Measurements from ENCODE around the gene SLC26A11. TPM values are rescaled to one million over a fixed set of nuclear protein-coding genes. Genes with fewer than 3 reads are reported as not detected.

The SLC26A11 gene
- total RNA-seq, 1 donor from 2014 or later = 26.6 TPM

- DNase-seq (ENCODE audit: extremely low read depth, low read depth, low spot score) = no peak
These were observed 3.5 kb upstream of the SLC26A11 start for GRCh38 chr17:80216473-80217456.

GRCh38 chr17:80217703-80218362, 2.4 kb upstream of the SLC26A11 start:
- no peak for DNase-seq (ENCODE audit: extremely low read depth, low read depth, low spot score)

- no peak for DNase-seq (ENCODE audit: extremely low read depth, low read depth, low spot score)
These were observed 1.8 kb upstream of the SLC26A11 start for GRCh38 chr17:80218391-80218790.

- no peak for DNase-seq (ENCODE audit: extremely low read depth, low read depth, low spot score)
These were observed 1.0 kb upstream of the SLC26A11 start for GRCh38 chr17:80219013-80219762.

DNA sequence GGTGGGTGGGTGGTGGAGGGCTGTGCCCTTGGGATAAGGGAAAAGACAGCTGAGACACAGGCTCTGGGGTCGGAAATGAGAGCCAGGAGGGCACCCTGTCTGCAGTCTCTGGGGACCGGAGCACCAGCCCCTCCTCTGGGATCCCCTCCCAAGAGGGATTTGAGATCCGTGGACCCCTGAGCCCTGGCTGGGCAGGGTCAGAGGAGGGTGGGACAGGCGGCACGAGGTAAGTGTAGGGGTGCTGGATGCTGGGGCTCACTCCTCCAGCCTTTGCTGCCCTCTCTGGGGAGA, 519 bp upstream of the SLC26A11 start:
- no peak for DNase-seq (ENCODE audit: extremely low read depth, low read depth, low spot score)

DNA sequence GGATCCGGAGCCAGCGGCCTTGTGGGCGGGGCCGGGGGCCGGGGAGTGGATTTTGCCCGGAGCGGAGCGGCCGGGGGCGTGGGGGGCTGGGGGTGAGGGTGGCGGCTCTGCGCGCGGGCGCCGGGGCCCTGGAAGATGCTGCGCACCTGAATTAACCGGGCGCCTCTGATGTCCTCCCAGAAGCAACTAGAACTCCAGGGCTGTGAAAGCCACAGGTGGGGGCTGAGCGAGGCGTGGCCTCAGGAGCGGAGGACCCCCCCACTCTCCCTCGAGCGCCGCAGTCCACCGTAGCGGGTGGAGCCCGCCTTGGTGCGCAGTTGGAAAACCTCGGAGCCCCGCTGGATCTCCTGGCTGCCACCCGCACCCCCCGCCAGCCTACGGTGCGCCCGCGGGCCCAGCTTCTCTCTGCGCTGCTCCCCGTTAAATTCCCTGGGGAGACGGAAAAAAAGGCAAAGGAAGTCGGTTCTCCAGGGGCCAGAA, 549 bp downstream of the SLC26A11 start:
- DNase-seq (ENCODE audit: extremely low read depth, low read depth, low spot score) = no peak

DNA sequence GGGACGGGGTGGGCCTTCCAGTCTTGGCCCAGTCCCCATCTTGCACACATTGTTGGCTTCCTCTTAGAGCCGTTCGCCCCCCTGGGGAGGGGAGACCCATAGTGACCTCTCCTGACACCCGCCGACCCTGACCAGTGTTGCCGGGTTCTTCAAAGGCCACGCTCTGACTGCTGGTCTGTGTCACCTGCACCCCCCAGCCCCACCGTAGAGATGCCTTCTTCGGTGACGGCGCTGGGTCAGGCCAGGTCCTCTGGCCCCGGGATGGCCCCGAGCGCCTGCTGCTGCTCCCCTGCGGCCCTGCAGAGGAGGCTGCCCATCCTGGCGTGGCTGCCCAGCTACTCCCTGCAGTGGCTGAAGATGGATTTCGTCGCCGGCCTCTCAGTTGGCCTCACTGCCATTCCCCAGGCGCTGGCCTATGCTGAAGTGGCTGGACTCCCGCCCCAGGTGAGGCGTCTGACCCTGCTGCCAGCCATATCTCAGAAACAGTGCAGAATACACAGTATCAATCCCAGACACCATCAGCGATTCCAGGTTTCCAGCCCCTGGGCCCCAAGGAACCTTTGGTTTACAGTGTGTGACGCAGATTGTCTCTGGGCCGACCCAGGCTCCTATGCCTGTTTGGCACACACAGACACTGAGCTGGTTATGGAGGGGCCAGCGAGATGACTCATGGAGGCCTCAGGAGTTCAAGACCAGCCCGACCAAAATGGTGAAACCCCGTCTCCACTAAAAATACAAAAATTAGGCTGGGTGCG, 1.3 kb downstream of the SLC26A11 start:
- no peak for DNase-seq (ENCODE audit: extremely low read depth, low read depth, low spot score)

GRCh38 chr17:80222376-80223141, 2.3 kb downstream of the SLC26A11 start:
- DNase-seq (ENCODE audit: extremely low read depth, low read depth, low spot score) = no peak

DNA sequence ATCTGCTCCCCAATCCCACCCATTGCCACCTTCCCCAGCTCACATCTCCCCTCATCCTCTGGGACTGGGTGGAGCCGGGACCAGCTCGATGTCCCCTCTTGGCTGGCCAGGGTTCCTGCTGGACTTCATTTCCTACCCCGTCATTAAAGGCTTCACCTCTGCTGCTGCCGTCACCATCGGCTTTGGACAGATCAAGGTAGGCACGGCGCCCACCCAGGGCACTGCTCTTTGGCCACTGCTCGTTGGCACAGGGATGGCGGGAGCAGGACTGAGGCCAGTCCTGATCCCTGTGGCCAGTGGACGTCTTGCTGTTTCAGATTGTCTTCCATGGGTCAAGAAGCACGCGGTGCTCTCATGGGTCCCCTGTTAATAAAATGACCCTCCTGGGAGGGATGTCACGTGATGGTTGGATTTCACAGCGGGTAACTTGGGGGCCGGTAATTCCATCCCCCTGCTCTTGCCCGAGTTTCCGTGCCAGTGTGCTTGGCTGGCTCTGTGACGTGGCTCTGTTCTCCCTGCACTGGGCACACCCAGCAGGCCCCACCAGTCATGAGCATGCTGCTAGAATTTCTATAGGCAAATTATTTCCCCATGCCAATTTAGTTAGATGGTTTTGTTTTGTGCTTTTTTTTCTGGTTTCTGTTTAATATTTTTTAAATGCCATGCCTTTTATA, 3.1 kb downstream of the SLC26A11 start:
- DNase-seq (ENCODE audit: extremely low read depth, low read depth, low spot score) = no peak

- DNase-seq (ENCODE audit: extremely low read depth, low read depth, low spot score) = no peak
These were observed 3.7 kb downstream of the SLC26A11 start for GRCh38 chr17:80223838-80224497.

- no peak for DNase-seq (ENCODE audit: extremely low read depth, low read depth, low spot score)
These were observed 4.5 kb downstream of the SLC26A11 start for GRCh38 chr17:80224683-80225082.

GRCh38 chr17:80225230-80225629, 5.0 kb downstream of the SLC26A11 start:
- no peak for DNase-seq (ENCODE audit: extremely low read depth, low read depth, low spot score)

GRCh38 chr17:80227156-80227555, 6.9 kb downstream of the SLC26A11 start:
- no peak for DNase-seq (ENCODE audit: extremely low read depth, low read depth, low spot score)

DNA sequence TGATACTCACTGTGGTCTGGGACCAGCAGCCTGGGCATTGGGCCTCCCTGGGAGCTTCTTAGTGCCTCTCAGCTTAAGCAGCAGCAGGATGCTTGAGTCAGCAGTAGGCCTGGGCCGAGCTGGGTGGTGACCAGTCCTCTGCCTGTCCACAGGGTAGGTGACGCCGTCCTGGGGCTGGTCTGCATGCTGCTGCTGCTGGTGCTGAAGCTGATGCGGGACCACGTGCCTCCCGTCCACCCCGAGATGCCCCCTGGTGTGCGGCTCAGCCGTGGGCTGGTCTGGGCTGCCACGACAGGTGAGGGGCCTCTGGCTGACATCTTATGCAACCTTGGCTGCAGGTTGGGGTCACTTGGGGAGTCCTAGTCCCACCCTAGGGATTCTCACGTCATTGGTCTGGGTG, 7.4 kb downstream of the SLC26A11 start:
- no peak for DNase-seq (ENCODE audit: extremely low read depth, low read depth, low spot score)

DNA sequence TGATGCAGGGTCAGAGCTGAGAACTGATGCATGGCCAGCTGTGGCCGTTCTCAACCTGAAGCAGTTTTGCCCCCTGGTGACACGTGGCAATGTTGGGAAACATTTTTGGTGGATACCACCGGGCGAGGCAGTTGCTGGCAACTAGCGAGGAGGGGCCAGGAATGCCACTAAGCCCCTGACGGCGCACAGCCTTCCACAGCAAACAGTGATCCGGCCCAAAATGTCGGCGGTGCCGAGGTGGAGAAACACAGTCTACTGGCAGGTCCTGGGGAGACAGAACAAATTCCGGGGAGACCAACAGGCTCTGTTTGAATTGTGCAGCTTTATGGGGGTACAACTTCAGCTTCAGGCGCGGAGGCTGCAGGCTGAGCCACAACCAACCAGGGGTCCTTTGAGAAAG, 8.2 kb downstream of the SLC26A11 start:
- no peak for DNase-seq (ENCODE audit: extremely low read depth, low read depth, low spot score)

GRCh38 chr17:80229011-80229410, 8.8 kb downstream of the SLC26A11 start:
- no peak for DNase-seq (ENCODE audit: extremely low read depth, low read depth, low spot score)

- DNase-seq (ENCODE audit: extremely low read depth, low read depth, low spot score) = no peak
These were observed 12.2 kb downstream of the SLC26A11 start for GRCh38 chr17:80232438-80232837.

- DNase-seq (ENCODE audit: extremely low read depth, low read depth, low spot score) = no peak
These were observed 13.0 kb downstream of the SLC26A11 start for GRCh38 chr17:80233202-80233601.

- no peak for DNase-seq (ENCODE audit: extremely low read depth, low read depth, low spot score)
These were observed 16.7 kb downstream of the SLC26A11 start for GRCh38 chr17:80236911-80237310.
